Forelimb muscle (tissue), 1 donor: ENCODE measurements around the gene ALDOC. TPM values are rescaled to one million over a fixed set of nuclear protein-coding genes. Genes with fewer than 3 reads are reported as not detected.
"Not testable (repeated sequence)": the region's sequence is repeated elsewhere in the genome, so short reads cannot be mapped to it uniquely, and the experiment has no call there.

Source experiments
- DNase-seq: peaks from one replicate; pipeline ENCODE4 v3.0.0-alpha.2; 2013; ENCODE audit warnings: low read depth
- polyA plus RNA-seq: library from polyadenylated mRNA; unstranded; fragments of 120-200 nt; gene quantifications from one replicate; pipeline ENCODE4 v1.2.1, GENCODE V29; 2013; ENCODE audit not compliant: insufficient read length

ALDOC gene
- polyA plus RNA-seq, 1 donor: 1.4 TPM

DNA sequence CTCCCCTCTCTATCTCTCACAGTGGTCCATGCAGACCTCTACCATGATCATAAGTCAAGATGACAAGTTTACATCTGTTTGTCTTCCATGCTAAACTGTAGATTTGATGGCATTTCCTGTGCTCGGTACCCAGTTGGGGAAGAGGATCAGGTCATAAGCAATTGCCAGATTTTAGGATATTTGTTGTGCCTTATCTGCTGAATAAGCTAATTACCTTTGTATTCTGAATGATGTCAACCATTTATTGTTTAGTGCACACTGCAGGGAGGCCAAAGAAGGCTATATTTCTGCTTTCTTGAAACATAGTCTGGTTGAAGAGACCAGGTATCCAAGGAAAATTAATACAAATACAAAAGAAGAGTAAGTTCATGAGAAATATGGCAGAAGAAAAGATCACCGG lies 5.8 kb upstream of the ALDOC start:
- no peak for DNase-seq

GRCh38 chr17:28580959-28581358 lies 4.3 kb upstream of the ALDOC start:
- no peak for DNase-seq

GRCh38 chr17:28579526-28579925 lies 2.8 kb upstream of the ALDOC start:
- DNase-seq: no peak

GRCh38 chr17:28578246-28579195 lies 1.8 kb upstream of the ALDOC start:
- DNase-seq: no peak

GRCh38 chr17:28577466-28577824 lies 750 bp upstream of the ALDOC start:
- DNase-seq: no peak

DNA sequence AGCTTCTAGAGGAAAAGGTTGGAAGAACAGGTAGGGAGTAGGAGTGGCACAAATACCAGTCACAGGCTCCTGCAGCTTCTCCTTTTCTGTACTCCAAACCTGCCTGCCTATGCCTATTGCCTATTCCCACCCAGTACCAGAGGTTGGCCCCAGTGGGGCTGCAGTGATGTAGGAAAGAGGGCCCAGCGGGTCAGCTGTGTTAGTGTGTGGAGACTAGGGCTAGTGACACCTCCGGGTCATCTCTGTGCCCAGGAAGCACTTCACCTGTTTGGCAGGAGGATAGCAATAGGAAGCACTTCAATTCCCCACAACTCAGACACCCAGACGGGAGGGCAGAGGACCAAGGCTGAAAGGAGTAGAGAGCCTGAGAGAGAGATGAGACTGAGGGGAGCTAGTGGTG lies 679 bp downstream of the ALDOC start:
- DNase-seq: not testable (repeated sequence)

GRCh38 chr17:28575126-28575795 lies 1.4 kb downstream of the ALDOC start:
- DNase-seq: no peak

DNA sequence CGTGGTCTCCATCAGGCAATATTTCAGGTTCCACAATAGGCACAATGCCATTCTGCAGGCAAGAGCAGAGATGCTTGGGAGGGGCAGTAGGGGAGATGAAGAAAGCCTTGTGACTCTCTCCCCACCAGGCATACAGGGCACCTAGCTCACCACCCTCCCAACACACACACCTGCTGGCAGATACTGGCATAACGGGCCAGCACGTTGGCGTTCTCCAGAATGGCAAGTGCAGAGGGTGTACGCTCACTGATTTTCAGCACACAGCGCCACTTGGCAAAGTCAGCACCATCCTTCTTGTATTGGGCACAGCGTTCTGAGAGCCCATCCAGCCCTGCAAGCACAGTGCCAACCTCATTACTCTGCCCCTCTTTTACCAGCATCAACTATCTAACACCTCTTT lies 2.2 kb downstream of the ALDOC start:
- no peak for DNase-seq

- DNase-seq: no peak
These were observed 2.7 kb downstream of the ALDOC start for GRCh38 chr17:28573966-28574480.

DNA sequence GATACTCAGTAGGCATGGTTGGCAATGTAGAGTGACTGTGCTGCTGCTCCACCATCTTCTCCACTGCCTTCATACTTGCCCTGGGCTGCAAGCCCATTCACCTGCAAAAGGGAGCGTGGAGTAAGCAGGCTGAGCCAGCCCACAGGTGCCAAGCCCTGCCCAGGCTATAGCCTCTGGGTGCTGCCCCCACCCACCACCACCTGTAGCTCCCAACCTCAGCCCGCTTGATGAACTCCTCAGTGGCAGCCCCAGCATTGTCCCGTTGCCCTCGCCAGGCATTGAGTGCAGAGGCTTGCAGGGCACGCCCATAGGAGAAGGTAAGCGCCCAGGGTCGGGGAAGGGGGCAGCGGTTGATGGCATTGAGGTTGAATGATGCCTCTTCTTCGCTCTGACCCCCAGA lies 3.2 kb downstream of the ALDOC start:
- no peak for DNase-seq

GRCh38 chr17:28573040-28573380 lies 3.7 kb downstream of the ALDOC start:
- DNase-seq: no peak

DNA sequence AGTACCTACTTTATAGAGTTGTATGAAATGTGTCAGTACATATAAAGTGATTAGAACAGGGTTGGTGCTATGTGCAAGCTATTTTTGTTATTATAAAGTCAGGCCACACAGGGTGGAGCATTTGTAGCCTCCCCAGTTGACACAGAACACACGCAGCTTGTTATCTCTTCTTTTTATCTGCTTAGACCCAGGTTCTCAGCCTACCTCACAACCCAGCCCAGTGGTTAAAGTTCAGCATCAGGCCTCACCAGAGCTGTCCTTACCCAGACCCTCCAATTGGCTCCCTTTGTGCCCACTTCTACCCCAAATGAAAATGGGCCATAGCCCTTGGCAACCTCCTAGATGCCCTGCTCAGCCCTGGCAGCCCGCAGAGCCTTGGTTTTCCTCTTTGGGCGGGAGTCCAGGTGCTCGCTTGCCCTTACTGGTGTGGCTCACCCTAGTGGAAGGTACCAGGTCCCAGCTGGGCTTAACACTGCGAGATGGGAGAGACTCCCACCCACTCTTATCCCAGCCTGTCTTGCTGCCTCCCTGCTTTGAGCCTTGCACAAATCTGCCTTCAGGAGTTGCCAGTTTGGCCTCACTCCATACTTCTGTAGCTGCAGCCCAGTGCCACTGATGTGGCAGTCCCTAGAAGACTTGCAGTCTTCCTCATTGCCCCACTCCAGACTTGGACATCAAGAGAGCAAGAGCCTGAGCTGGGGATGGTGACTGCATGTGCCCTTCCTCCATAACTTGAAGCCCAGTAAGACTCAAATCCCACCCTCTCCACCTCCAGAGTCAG lies 4.2 kb downstream of the ALDOC start:
- DNase-seq: no peak

- DNase-seq: peak; percentile 54
These were observed 5.2 kb downstream of the ALDOC start, which contains the start of gene PIGS for GRCh38 chr17:28571361-28572122. Gene PIGS, minus strand, starts transcription at chr17:28571524. Its CDS starts 28 bp downstream, at chr17:28571496.

- DNase-seq: no peak
These were observed 5.9 kb downstream of the ALDOC start for GRCh38 chr17:28570716-28571360.

DNA sequence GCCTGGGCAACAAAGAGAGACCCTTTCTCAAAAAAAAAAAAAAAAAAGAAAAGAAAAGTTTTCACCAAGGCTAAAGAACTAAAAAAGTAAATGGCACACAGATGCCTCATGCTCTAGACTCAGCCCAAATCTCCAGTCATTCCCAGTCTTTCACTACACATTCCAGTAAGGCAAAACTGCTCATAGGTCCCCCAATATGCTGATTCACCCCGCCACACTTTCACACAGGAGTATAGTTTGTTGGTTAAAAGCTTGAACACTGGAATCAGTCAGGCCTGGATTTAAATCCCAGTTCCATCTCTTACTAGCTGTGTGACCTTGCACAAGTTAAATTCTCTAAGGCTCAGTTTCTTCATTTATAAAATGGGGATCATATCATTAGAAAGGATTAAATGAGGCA lies 7.2 kb downstream of the ALDOC start:
- DNase-seq: no peak

- no peak for DNase-seq
These were observed 9.1 kb downstream of the ALDOC start for GRCh38 chr17:28567604-28568003.

DNA sequence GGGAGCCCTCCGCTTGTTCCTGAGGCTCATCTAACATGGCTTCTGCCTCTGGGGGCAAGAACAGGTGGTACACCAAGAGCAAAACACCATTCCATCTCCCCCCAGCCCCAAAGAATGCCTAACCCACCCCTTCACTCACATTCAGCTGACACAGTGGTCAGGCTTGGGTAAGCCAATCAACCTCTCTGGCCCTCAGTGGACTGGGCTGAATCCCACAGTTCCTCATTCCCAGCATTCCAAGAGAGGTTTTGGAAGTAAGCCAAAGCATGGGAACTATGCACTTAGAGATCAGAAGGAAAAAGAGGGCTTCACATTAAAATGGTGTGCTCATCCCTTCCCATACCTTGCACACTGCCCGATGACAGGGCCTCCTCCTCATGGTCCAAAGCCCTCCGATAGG lies 13.2 kb downstream of the ALDOC start:
- DNase-seq: no peak

DNA sequence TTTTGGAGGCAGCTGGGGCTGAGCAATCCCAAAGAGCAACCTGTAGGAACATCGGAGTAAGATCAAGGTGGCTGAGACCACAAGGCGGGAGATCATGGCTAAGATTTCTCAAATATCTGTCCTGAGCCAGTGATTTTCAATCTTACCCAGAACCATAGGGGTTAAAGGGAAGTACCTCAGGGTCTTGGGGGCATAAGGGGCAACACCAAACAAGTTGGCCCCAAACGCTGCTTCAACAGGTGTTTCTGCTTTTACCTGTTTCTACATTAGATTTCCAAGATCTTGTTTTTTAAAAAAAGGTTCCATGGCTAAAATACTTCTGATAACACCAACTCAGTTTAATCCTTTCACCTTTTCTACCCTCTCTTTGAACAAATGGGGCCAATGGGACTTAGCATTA lies 21.7 kb downstream of the ALDOC start:
- no peak for DNase-seq

DNA sequence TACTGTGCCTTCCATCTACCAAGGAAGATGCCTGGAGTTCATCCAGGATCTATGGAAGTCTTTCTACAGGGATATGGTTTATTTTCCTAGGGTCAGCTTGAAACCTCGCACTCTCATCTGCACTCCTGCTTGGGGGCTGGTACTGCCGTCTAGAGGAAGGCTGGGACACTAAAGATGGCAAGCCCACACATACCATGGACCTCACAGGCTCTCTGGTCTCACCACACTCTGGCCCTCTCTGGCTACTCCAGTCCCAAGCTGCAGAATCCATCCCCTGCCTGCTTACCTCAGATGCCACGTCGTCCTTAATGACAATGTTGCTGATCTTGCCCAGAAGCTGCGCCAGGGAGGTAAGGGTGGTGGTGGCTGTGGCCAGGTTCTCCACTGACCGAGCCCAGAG lies 22.1 kb downstream of the ALDOC start:
- DNase-seq: no peak

DNA sequence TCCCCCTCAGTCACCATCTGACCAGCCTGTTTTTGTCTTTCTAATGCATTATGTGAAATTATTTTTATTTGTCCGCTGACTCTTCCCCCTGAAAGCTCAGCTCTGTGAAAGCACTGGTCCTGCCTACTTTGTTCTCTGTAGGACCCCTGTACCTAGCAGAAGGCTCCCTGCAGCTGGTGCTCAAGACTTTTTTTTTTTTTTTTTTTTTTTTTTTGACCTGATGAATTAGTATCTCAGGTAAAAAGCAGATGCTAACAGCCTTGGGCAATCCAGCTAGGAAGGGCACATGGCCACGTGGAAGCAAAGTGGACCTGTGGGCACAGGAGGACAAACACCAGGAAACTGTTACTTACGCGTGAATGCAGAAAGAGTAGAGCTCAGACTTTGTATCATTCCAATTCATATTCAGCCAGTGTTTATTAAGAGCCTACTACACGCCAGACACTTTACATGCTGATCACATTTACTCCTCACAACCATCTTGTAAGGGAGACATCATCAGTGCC lies 23.6 kb downstream of the ALDOC start:
- DNase-seq: no peak
